ENCODE results near the gene KLF1.
"Not testable (repeated sequence)": the region's sequence is repeated elsewhere in the genome, so short reads cannot be mapped to it uniquely, and the experiment has no call there.

Gene KLF1

GRCh38 chr19:12886969-12887747, at the start of gene KLF1:
TSS of gene KLF1 (minus strand) at chr19:12887201. CDS start at chr19:12887140, 61 bp downstream.
- no peak for DNase-seq

- DNase-seq = no peak
Observed at GRCh38 chr19:12936582-12936981, 49.6 kb upstream of the KLF1 start.

- DNase-seq = no peak
Observed at GRCh38 chr19:12935071-12935470, 48.1 kb upstream of the KLF1 start.

GRCh38 chr19:12933287-12934072, 46.5 kb upstream of the KLF1 start, which contains the start of gene FARSA:
TSS of gene FARSA (minus strand) at chr19:12933711. CDS start at chr19:12933696, 15 bp downstream.
- DNase-seq = peak; percentile 90 to 94

- peak in 1 of 2 donors; percentile 25 for DNase-seq
Observed at GRCh38 chr19:12932392-12933286, 45.6 kb upstream of the KLF1 start.

GRCh38 chr19:12930002-12930645, 43.1 kb upstream of the KLF1 start:
- no peak for DNase-seq

- DNase-seq = no peak
Observed at GRCh38 chr19:12924621-12925310, 37.8 kb upstream of the KLF1 start.

- no peak for DNase-seq
Observed at GRCh38 chr19:12922959-12923358, 36.0 kb upstream of the KLF1 start.

- no peak for DNase-seq
Observed at GRCh38 chr19:12921047-12921446, 34.0 kb upstream of the KLF1 start.

- no peak for DNase-seq
Observed at GRCh38 chr19:12918253-12918652, 31.3 kb upstream of the KLF1 start.

- not testable (repeated sequence) for DNase-seq
Observed at GRCh38 chr19:12915860-12916259, 28.9 kb upstream of the KLF1 start.

GRCh38 chr19:12913851-12914690, 27.1 kb upstream of the KLF1 start:
- DNase-seq = peak; percentile 37 to 43

GRCh38 chr19:12913011-12913561, 26.1 kb upstream of the KLF1 start:
- DNase-seq = no peak

- no peak for DNase-seq
Observed at GRCh38 chr19:12912571-12912970, 25.6 kb upstream of the KLF1 start.

- no peak for DNase-seq
Observed at GRCh38 chr19:12907166-12907565, 20.2 kb upstream of the KLF1 start.

- DNase-seq = no peak
Observed at GRCh38 chr19:12899891-12900518, 13.0 kb upstream of the KLF1 start.

GRCh38 chr19:12896460-12896859, 9.5 kb upstream of the KLF1 start:
- DNase-seq = no peak

GRCh38 chr19:12893582-12893981, 6.6 kb upstream of the KLF1 start:
- no peak for DNase-seq

- DNase-seq = no peak
Observed at GRCh38 chr19:12891553-12892021, 4.6 kb upstream of the KLF1 start.
